Umbilical cord (tissue), 2 donors: ENCODE measurements around the gene ZNF229. TPM values are rescaled to one million over a fixed set of nuclear protein-coding genes. Genes with fewer than 3 reads are reported as not detected.
A peak's percentile ranks its signal among the peaks of the same experiment; 100 is the strongest.
"Not testable (repeated sequence)": the region's sequence is repeated elsewhere in the genome, so short reads cannot be mapped to it uniquely, and the experiment has no call there.

Experiments used
- DNase-seq: peaks from one replicate; pipeline ENCODE4 v3.0.0-alpha.2; 2015; ENCODE audit warnings: low spot score
- total RNA-seq: library from RNA; depleted of rRNA; stranded (reverse); fragments of >200 nt; gene quantifications from one replicate; pipeline ENCODE4 v1.2.3, GENCODE V29; 2014; ENCODE audit warnings: low replicate concordance; ENCODE audit not compliant: insufficient read depth

ZNF229 gene
- total RNA-seq: 4.1 TPM

DNA sequence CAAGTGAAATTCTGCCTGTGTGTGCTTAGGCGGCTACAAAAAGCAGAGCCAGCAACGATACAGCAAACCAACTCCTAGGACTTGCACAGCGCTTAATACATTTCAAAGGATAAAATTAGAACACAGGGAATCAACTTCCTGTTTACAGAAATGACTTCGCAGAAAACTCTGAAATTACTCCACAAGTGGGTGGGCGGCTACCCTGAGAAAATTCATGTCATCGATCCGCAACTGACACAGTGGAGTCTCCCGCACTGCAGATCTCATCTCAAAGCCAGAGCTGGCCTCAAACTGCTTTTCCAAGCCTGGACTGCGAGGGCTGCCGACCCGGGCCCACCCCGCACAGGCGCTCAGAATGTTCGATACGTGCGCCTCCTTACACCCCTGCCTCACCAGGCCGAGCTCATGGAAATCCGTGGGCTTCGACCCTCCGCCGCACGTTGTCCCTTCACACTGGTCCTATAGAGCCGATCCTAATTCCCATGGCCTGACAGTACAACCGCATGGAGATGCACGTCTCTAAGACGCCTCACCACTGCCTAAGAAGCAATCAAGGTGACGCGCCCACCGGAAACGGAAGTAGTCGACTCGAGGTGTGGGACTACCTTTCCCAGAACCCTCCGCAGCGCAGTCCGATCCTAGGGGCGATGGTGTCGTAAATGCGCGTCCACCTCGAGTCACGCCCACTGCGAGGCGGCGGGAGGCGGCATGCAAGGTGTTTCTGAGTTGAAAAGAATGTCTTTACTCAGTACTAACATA is at the start of gene ZNF229:
Gene ZNF229, minus strand, starts transcription at position 557 of the 759 bp plus-strand sequence. CDS start 5,625 bp downstream, outside the sequence.
- DNase-seq: peak; percentile 95

DNA sequence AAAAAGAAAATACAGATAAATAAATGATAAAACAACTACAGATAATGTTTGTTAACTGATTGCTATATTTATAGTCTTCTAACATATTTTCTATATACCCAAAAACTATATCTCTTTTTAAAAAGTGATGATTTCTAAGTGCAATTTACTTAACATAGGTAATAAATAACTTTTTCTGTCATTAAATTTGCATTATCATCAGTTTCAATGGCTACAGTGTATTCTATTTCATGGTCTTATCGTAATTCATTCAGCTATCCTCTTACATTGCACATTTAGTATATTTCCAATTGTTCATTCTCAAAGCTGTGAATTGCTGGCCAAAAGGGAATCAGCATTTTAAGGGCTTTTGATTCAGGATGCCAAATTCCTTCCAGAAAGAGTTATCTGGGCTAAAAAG is 48.4 kb upstream of the ZNF229 start:
- DNase-seq: no peak

DNA sequence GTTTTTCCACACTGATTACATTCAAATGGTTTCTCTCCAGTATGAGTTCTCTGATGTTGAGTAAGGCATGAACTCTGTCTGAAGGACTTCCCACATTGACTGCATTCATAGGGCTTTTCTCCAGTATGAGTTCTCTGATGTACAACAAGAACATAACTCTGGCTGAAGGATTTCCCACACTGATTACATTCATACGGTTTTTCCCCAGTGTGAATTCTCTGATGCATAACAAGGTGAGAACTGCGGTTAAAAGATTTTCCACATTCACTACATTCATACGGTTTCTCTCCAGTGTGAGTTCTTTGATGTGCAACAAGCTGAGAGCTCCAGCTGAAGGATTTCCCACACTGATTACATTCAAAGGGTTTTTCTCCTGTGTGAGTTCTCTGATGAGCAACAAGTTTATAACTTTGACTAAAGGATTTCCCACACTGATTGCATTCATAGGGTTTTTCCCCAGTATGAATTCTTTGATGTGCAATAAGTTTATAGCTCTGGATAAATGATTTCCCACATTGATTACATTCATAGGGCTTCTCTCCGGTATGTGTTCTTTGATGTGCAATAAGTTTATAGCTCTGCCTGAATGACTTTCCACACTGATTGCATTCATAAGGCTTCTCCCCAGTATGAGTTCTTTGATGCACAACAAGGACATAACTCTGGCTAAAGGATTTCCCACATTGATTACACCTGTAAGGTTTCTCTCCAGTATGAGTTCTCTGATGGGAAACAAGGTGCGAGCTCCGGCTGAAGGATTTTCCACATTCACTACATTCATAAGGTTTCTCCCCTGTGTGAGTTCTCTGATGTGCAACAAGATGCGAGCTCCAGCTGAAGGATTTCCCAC is 28.5 kb upstream of the ZNF229 start:
- DNase-seq: no peak

DNA sequence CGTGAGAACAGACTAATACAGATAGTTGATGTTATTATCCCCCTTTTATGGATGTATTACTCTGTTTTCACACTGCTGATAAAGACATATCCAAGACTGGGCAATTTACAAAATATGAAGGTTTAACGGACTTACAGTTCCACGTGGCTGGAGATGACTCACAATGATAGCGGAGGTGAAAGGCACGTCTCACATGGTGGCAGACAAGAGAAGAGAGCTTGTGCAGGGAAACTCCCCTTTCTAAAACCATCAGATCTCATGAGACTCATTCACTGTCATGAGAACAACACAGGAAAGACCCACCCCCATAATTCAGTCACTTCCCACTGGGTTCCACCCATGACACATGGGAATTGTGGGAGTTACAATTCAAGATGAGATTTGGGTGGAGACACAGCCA is 20.5 kb upstream of the ZNF229 start:
- DNase-seq: not testable (repeated sequence)

DNA sequence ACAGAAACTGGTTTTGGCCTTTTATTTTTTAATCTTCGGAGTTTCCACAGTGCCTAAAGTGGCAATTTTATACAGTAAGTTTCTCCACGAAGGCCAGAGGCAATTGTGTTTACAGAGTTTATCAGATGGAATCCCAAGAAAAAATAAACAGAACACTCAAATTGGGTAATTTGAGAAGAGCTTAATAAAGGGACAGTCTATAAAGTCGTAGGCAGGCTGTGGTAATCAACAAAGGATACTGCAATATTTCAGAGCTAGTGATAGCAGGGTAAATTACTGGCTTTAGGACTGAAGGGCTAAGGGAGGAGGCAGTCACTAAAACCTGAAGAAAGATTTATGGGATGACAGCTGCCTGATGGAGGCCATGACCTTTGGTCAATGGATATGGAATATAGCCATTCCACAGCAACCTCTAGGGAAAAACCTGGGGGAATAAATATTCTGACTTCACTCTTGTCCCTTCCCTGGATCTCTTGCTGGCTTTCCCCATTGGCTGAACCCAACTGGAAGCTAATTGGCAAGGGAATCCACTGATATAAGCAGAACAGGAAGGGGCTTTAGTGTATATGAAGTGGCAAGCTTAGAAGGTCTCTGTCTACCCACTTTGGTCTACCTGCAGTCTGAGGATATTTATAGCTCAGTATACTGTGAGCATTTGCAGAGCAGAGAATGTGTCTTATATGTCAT is 14.5 kb upstream of the ZNF229 start:
- DNase-seq: not testable (repeated sequence)

DNA sequence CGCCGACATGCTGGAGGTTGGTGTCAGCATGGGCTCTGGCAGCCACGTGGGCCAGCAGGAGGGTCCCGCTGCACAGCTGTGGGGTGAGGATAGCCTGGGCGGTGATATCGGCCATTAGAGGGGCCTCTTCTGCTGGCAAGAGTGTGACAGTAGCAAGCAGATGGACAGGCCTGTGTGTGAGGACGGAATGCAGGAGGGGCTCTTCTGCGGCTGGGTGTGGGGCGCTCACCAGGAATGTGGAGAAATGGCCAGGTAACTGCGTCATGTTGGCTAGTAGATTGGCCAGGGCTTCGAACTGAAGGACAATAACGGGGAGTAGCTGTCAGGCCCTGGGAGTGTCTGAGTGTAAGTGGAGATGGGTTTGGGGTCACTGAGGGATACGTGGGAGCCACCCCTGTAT is 7.7 kb upstream of the ZNF229 start:
- DNase-seq: not testable (repeated sequence)

DNA sequence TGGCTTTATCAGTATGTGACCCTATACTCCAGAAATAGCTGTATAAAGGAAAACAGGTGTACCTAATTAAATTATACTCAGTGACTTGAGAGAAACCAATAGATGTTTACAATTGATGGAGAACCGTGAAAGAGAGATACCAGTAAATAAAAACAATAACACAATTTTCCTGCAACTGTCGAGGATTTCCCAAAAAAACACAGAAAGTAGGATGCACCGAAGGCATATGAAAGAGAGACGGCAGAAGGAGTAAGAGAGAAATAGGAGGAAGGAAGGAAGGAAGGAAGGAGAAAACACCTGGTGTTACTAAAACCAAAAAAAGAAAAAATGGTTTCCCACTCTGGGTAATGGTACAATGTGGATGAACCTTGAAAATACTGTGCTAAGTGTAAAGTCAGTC is 6.8 kb upstream of the ZNF229 start:
- no peak for DNase-seq

DNA sequence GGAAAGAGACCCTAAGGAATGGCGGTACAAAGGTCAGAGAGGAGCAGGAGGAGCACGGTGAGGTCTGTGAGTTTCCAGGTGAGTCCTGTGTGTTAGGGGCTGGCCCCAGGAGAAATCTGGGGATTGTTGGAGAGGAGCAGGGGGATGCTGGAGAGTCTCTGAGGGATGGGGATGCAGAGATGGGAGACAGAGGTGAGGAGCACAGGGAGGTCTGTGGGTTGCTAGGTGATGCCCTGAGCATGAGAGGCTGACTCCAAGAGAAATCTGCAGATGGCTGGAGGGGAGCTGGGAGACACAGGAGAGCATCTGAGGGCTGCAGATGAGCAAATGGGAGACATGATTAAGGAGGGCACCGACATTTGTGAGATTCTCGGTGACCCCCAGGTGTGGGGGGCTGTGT is 4.1 kb upstream of the ZNF229 start:
- DNase-seq: no peak

DNA sequence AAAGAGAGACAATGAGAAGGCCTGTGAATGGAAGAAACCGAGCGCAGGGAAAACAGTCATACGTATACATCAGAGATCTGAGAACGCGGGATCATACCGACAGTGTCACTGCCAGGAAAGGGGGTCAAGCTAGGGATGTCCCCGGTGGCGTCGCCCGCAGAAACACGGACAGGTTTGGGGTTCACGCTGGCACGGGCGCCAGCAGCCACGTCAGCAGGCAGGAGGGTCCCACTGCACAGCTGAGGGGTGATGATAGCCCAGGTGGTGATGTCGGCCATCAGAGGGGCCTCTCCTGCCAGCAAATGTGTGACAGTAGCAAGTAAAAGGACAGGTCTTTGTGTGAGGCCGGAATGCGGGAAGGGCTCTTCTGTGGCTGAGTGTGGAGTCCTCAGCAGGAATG is 3.4 kb upstream of the ZNF229 start:
- no peak for DNase-seq

DNA sequence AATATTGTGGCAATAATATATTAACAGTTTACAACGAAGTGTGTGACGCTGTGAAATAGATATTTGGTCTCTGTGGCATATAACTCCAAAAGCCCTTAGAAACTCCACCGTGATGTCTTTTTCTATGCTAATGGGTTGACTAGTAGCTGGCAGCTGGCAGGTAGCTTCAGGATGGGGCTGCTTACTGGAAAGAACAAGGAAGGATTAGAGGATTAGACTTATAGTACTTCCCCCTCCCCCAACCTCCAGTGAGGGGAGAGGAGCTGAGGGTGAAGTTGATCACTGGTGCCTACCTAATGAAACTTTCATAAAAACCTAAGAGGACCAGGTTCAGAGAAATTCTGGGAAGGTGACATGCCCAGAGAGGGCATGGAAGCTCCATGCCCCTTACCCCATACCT is 9.8 kb downstream of the ZNF229 start:
- no peak for DNase-seq

DNA sequence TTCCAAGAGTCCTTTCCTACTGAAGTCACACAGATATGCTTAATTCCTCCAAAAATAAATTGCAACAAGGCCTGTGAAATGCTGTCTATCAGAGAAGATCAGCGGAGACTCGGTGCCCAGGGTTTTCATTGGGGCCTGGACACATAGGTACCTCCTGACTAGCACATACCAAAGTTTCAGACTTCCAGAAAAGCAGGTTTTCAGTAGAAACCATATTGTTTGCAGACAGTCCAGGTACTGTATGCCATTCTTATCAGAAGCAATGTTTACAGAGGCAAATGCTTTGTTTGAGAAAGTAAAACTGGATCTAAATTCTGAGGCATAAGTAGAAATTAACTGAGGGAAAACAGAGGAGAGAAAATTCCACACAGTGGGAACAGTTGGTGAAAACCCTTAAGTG is 12.8 kb downstream of the ZNF229 start:
- DNase-seq: no peak

DNA sequence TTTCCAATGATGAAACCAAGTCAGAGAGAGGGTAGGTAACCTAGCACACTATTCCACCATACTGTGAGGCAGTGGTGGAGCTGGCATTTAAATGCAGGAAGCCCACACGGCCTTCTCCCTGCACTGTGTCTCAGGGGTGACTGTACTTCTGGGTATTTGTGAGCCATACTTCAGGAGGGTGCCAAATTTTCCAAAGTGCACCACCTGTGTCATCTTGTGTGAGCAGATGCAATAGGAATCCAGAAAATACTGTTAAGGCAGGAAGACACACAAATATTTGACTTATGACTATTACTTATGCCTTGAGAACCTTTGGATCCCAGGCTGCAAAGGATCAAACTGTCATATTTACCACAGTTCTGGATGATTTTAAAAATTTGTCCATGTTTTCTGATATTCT is 17.3 kb downstream of the ZNF229 start:
- DNase-seq: no peak

DNA sequence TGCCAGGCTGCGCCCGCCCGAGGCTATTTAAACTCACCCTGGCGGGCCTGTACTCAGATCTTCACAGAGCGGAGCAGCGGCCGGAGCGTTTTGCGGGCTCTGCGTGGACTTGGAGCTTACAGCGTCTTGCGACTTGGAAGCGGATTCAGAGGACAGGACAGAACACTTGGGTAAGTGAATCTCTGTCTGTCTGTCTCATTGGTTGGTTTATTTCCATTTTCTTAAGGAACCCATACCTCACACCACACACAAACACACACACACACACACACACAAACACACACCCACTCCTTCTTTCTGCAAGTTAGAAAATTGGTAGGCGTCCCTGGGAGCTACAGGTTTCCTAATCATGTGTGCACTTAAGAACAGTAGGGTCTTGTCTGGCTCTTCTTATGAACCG is 32.7 kb downstream of the ZNF229 start:
- not testable (repeated sequence) for DNase-seq

DNA sequence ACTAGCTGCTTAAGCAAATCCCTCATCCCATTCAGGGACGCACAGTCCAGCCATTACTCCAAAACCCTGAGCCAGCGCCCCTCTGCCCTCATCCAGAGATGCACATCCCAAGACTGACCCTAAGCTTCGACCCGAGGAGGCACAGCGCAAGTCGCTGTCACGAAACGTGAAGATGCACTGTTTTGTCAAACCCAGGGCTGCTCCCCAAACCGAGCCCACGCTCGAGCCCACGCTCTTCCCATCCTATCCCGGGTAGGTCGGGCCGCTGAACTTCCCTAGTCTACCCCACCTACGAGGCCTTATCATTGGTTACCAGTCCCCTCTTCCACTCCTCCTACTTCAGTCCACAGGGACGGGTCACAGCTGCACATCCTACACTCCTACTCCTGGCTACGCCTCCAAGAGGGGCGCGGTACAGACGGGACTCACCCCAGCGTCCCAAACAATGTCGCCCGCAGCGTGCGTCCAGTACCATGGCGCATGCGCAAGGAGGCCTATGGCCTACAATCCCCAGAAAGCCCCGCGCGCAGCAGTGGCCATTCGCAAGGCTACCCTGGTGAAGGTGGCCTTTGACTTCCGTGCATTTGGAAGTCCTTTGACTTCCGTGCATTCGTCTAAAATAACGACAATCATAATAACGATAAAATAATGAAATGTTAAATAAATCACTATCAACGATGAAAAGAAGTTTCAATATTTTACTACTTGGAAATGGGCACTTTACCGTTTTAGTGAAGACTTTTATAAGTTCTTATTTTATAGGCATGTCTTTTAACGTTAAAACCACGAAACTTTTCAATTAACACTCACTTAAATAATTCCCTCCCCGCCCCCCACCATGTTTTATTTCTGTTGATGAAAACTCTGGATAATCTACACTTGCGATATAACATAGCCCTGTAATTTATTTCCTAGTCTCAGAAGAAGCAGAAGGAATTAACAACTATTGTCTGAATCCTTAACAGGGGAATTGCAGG is 46.8 kb downstream of the ZNF229 start, which contains the start of gene ZNF285:
Gene ZNF285, minus strand, starts transcription at position 470 of the 977 bp plus-strand sequence. CDS start 4,395 bp downstream, outside the sequence.
- peak; percentile 99 for DNase-seq

DNA sequence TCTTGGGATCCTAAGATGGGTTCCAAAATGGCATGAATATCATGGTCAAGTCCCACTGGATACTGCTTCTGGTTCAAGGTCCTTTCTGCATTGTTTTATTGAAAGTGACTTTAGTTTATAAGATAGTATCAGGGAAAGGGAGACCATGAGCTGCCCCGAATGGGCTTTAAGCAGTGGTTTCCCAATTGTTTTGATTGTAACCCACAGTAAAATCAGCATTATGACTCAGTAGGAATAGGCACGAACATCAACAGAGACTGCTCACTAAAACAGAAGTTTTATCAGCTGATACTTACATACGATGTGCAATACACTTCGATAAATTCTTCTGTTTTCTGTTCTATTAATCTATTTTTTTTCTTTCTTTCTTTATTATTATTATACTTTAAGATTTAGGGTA is 59.0 kb downstream of the ZNF229 start:
- DNase-seq: not testable (repeated sequence)

Other genes starting within 250 kb of the ZNF229 start
- gene ZNF227, start 235.9 kb downstream of the ZNF229 start, total RNA-seq: 21.7 TPM
- 9.9 TPM for gene ZNF233, start 188.6 kb downstream of the ZNF229 start, total RNA-seq
- gene ZNF235, start 143.4 kb downstream of the ZNF229 start, total RNA-seq: 17.6 TPM
- 17.3 TPM for gene ZNF112, start 91.8 kb downstream of the ZNF229 start, total RNA-seq
- 6.3 TPM for gene ZNF285, start 46.9 kb downstream of the ZNF229 start, total RNA-seq
- 15.9 TPM for gene ZNF180, start 52.0 kb upstream of the ZNF229 start, total RNA-seq
- not detected for gene CEACAM20, start 81.2 kb upstream of the ZNF229 start, total RNA-seq
- not detected for gene IGSF23, start 165.1 kb upstream of the ZNF229 start, total RNA-seq
- 38.0 TPM for gene PVR, start 195.4 kb upstream of the ZNF229 start, total RNA-seq
- not detected for gene CEACAM19, start 223.0 kb upstream of the ZNF229 start, total RNA-seq